HG03342 (cell line): ENCODE data around the gene CREB1.

Experiments
- ATAC-seq: cut with Tn5 transposase; IDR thresholded peaks from one replicate; pipeline ENCODE4 v1.9.1; 2021; ENCODE audit warnings: mild to moderate bottlenecking, moderate library complexity; ENCODE audit not compliant: unreplicated experiment

CREB1 gene

DNA sequence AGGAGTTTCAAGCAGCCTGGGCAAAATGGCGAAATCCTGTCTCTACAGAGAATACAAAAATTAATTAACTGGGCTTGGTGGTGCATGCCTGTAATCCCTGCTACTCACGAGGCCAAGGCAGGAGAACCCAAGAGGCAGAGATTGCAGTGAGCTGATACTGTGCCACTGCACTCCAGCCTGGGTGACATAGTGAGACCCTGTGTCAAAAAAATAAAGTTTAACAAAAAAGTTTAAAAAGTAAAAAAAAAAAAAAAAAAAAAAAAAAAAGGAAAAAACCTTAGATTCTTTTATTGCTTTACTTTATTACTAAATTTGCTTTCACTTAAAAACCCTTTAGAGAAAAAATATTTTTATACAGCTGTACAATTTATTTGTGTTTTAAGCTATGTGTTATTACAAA lies 10.7 kb downstream of the CREB1 start:
- ATAC-seq: no peak

DNA sequence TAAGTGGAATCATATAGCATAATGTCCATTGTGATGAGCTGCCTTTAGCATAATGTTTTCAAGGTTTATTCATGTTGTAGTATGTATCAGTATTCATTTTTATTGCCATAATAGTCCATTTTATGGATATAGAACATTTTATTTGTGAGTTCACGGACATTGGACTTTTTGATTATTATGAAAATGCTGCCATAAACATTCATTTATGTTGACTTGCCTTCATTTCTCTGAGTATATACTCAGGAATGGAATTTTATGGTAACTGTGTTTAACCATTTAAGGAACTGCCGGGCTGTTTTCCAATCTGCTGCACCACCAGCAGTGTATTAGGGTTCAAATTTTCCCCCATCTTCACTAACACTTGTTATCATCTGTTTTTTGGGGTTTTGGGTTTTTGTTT lies 12.2 kb downstream of the CREB1 start:
- no peak for ATAC-seq

DNA sequence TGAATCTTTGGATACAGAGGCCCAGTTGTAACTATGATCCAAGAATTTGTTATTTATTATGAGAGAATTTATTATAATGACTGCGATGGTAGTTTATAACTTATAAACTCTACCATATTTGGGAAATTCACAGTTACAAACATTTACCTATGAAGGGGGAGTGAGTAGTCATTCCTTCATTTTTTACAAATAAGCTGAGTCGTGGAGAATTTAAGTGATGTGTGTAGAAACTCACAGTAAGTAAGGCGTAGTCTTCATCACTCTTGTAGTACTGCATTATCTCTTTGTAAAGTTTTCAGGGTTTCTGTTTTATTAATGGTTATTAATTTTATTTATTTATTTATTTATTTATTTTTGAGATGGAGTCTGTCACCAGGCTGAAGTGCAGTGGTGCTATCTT lies 13.5 kb downstream of the CREB1 start:
- ATAC-seq: no peak

DNA sequence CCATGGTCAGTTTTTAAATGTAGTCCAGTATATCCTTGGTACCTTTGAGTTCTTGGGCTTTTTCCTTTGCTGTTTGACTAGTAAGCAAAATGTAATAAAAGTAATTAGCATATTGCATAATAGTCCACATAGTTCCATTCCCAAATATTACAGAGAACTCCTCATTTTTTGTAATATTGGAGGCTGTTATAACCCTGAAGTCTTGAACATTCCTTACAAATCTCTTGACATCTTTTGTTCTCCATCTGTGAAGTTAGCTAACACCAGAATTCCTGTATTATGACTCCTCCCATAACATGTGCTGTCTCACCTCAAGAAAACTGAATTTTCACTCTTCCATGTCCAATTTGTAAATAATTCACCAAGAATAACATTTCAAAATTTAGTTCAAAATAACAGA lies 17.1 kb downstream of the CREB1 start:
- no peak for ATAC-seq

DNA sequence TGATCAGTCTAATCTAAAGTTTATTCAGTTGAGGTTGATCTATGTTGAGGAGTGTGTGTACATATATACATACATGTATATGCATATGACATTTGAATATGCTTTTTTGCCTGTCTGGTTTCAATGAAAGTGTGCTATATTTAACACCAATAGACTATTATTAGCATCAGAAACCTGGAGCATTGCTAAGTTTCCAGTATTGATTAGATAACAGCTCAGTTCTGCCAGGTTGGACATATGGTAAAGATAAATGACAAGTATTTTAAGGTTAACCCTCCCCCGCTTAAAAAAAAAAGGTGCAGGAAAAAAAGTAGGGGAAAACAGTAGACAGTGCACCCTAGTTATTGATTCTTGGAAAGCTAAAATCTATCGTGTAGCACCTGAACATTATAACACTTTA lies 19.4 kb downstream of the CREB1 start:
- ATAC-seq: no peak

DNA sequence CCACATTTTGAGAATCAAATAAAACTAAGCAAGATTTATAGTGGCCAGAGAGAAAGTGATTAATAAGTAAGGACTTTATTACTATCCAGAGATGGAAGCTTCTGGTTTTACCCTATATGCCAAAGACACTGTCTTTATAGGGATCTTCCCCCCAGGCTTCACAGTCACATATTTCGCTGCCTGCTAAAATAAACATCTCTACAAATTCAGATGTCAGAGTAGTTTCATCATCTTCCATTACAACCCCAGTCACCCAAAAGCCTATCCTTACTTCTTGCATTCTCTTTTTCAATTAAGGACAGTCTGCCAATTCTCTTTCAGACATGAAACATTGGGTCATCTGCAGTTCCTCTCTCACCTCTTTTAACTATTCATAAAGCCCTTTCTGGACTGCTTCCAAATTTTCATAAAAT lies 28.3 kb downstream of the CREB1 start:
- ATAC-seq: no peak

DNA sequence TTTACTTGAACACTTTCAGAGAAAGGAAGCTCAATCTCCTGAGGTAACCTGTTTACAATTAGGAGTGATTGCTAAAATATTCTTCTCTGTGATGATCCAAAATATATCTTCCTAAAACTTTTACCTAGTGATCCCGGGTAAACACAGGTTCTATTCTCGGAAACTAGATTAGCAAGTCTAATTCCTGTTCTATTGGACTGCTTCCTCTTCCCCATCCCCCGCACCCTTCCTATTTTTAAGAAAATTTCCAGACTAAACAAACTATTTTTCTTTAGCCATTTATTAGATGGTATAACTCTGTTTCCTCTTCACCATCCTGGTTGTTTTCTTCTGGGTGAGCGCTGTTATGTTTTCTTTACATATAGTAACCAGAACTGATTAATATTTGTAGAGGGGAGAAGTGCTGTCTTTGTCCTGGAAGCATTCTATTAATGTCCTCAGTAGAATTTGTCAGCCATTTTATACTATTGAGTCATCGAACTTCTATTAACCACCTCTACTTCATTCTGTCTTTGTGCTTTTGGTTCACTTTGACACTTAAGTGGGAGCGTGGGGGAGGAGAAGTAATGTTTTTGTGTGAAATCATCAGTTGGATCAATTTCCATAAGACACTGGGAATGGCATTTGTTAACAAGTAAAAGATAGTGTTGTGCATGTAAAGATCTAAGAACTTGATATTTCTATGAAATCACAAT lies 31.8 kb downstream of the CREB1 start:
- no peak for ATAC-seq

DNA sequence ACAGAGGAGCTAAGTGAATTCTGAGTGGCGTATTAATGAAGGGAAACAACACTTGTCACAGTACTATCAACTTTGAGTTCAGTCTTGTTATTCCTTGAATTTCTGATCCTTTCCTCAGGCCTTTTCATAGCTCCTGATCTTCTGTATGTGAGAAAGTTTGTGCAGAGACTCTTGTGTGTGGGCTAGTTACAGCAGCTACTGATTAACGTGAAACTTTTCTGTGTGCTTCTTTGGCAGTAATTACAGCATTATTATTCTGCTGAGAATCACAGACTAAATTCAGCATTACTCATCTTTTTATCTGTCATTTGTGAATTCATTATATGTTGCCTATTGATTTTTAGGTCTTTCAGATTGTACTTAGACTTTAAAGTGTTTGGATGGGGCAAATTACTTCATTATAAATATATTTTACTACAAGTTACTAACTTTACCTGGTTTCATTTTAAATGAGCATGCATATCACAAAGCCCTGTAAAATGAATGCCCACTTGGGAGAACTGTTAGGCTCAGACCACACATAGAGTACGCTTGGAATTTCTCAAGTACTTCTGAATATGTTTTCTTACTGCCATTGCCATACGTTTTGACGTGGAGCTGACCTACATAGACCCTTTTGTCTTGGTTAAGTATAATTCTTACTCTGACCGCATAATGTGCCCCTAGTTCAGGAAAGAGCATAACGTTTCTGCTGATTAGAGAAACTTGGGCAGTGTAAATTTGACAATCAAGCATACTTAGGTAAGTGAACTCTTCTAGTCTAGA lies 36.2 kb downstream of the CREB1 start:
- ATAC-seq: no peak

DNA sequence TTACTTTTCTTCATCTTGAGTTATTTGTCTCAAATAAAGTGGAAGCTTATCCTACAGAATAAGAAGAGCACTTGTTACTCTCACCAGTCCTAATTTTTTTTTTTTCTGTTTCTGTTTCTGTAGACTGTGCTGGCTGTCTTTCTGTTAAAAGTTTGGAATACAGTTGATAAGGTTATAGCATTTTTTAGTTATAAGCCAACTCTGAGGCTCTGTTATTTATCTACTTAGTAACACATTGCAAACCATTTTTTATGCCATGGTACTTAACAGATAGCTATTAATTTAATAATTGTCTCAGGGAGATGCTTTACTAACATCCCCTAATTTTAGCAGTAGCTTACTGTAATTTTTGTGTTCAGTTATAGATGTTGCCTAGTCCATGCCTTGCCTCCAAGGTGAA lies 37.9 kb downstream of the CREB1 start:
- no peak for ATAC-seq

DNA sequence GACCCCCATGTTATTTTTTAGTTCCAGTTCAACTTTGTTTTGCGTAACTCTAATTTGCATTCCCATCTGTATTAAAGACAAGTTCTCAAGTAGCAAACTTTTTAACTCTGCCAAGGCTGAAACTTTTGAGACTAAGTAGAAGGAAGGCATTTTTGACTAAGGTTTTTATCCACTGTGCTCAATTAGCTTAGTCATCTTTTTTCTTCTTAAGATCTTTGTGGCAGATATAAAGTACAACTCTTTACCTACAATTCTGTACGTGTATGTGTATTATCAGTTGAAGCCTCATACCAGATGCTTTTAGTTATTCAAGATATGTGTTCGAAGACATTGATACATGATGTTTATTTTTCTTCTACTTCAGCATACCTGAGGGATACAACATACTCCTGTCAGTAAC lies 41.6 kb downstream of the CREB1 start:
- ATAC-seq: no peak

DNA sequence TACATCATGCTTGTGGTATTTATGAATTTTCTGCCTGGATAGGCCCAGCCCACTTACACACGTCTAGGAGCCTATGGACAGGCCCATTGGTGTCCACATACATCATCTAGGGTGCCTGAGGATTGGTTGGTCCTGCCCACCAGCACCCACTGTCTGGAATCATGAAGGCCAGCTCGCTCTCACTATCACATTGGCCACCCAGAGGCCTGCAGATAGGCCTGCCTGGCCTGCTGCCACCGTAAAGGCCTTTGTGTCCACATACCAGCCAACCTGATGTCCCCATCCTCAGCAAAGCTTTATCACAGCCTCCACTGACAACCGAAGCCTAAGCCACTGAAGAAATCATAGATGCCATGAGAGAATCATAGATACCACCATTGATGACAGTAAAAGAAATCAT lies 55.2 kb downstream of the CREB1 start:
- no peak for ATAC-seq

DNA sequence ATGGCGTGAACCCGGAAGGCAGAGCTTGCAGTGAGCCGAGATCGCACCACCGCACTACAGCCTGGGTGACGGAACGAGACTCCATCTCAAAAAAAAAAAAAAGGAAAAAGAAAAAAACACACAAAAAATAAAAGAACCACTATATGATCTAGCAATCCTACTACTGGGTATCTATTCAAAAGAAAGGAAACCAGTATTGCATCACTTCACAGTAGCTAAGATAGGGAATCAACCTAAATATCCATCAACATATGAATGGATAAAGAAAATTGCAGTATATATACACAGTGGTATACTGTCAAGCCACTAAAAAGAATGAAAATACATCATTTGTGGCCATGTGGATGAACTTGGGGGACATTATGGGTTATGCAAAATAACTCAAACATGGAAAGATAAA lies 57.5 kb downstream of the CREB1 start:
- no peak for ATAC-seq

DNA sequence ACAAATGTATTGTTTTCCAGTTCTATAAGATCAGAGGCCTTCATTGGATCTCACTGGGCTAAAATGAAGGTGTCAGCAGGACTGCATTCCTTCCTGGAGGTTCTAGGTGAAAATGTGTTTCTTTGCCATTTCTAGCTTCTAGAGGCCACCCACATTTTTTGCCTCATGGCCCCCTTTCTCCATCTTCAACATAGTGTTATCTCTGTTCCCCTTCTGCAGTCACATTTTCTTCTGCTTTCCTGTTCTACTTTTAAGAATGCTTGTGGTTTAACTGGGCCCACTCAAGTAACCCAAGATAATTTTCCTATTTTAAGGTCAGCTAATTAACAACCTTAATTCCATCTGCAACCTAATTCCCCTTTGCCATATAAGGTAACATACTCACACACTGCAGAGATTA lies 59.4 kb downstream of the CREB1 start:
- no peak for ATAC-seq

DNA sequence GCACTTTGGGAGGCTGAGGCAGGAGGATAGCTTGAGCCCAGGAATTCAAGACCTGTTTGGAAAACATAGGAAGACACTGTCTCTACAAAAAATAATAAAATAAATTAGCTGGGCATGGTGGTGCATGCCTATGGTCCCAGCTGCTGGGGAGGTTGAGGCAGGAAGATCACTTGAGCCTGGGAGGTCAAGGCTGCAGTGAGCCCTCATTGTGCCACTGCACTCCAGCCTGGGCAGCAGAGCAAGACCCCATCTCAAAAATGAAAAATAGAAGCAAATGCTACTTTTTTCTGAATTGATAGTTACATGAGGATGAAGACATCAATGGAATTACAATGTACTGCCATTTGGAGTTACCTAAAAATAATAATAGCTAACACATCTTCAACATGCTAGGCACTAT lies 63.5 kb downstream of the CREB1 start:
- ATAC-seq: no peak

DNA sequence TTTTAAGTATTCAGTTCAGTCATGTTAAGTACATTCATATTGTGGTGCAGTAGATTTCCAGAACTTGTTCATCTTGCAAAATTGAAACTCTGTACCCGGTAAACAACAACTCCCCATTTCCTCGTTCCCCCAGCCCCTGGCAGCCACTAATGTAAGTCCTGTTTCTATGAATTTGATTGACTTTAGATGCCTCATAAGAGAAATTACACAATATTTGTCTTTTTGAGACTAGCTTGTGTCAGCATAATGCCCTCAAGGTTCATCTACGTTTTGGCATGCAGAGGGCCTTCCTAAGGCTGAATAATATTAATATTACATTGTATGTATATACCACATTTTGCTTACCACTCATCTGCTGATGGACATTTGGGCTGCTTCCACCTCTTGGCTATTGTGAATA lies 64.5 kb downstream of the CREB1 start:
- no peak for ATAC-seq

DNA sequence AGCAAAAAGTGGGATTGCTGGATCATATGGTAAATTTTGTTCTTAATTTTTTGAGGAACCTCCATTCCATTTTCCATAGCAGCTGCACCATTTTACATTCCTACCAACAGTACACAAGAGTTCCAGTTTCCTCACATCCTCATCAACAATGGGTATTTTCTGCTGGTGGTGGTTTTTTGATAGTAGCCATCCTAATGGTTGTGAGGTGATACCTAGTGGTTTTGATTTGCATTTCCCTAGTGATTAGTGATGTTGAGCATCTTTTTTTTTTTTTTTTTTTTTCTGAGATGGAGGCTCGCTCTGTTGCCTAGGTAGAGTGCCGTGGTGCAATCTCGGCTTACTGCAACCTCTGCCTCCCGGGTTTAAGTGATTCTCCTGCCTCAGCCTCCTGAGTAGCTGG lies 65.0 kb downstream of the CREB1 start:
- no peak for ATAC-seq

DNA sequence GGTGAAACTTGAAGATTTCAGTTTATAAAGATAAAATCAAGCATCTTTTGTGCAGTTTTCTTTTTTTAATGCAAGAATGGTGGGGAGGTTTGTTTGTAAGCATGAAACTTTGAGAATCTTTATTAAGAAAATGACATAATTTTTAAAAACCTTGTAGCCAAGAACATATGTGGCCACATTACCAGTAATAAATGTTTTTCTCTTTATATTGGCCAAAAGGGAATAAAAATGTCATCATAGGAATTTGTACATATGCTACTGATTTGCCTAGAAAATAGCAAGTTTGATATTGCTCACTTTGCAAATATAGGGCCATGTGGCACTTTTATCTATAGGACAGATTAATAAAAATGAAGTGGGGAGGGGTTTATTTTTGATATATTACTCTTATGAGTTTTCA lies 69.9 kb downstream of the CREB1 start:
- no peak for ATAC-seq

DNA sequence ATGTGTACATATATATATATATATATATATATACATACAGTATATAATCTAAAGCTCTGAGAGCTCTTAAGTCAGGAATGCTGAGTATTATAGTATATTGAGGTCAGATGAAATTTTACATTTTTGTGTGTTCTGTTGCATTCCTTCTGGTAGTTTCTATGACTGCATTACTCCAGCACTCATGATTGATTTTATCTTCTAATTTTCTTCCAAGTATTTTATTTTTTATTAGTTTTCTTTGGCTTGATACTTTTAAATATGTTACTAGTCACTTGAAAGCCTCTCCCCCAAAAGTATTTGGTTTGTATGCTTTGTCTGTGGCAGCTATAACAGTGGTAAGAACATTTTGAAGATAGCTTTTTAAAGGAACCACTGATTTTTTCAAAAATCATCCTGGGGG lies 70.5 kb downstream of the CREB1 start:
- no peak for ATAC-seq

DNA sequence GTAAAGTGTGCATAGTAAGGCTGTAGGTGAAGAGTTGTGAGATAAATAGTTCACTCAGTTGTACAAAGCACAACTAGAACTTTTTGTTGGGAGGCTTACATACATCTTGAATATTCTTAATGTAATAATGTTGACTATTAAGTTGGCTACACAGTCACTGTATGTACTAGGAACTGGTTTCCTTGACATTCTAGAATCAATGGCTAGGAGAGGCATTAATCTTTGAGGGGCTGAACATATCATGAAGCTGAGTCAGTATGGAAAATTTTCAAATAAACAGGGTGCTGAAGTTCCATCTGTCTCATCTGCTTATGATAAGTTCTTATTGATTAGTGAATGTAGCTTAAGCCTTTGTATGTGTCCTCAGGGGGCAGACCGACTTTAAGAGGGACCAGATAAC lies 72.0 kb downstream of the CREB1 start:
- ATAC-seq: no peak

DNA sequence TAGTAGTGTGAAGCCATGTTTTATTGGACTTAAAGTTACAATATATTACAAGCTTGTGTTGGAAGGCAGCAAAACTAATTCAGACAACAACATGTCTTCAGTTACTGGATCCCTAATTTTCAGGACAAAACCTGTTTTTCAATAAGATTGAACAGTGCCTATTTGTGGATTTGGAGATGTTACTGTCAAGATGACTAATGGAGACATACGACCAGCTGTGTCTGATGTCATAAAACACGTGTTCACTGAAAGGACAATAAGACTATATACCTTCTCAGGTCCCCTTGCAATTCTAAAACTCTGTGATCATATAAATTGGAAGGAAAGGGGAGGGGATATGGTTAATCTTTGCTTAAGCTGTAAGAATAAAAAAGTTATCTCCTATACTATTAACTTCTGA lies 73.7 kb downstream of the CREB1 start:
- ATAC-seq: no peak

DNA sequence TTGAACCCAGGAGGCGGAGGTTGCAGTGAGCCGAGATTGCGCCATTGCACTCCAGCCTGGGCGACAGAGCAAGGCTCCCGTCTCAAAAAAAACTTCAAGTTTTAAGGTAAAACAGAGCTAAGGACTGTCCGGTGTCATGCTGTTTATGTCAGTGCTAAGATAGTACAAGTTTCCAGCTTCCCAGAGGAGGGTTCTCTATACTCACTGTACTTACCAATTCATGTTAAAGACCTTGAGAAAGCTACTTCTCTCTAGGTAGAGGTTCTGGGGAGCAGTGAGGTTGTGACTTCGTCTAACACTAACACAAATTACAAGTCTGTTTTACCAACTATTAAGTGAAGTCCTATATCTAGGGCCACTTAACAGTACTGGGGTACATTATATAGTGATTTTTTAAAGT lies 76.6 kb downstream of the CREB1 start:
- ATAC-seq: no peak

DNA sequence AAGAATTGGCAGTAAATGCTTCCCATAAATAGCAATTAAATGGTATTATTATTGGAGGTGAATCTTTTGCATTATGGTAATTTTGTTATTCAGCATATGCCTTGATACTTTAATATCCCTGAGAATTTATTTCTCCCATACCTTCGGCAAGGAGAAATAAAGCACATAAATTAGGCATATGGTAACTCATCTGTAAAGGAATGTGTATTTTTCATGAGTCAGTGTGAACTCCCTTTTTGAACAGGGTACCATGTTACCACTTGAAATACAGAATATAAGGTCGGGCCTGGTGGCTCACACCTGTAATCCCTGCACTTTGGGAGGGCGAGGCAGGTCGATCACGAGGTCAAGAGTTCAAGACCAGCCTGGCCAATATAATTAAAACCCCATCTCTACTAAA lies 77.1 kb downstream of the CREB1 start:
- ATAC-seq: no peak

DNA sequence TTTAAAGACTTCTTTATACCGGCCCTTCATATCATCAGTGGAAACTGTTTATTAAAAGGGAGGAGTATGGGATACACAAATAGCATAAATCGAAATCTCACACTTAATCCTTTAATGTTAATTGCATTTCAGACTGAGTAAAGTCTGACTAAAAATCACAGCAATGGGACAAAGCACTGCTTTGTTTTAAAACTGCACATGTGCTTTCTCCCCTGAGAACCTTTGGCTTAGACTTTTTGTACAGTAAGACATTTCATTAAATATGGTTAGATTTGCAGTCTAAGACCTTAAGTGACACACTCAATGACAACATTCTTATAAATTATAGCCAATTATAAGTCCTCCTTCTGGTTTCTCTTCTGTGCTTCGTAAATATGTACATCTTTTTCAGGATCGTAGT lies 83.0 kb downstream of the CREB1 start:
- no peak for ATAC-seq
